ENCODE measurements around the gene SSR2. TPM values are rescaled to one million over a fixed set of nuclear protein-coding genes. Genes with fewer than 3 reads are reported as not detected.

The SSR2 gene
- total RNA-seq, 1 donor from 2014 or later: 77.6 TPM

GRCh38 chr1:156021954-156022353 is 1.2 kb upstream of the SSR2 start:
- TF ChIP-seq CTCF (IDR thresholded peaks at IDR 0.05; ENCODE audit: borderline replicate concordance): no peak
- H3K4me1 ChIP-seq: peaks cover 31% of the 10 kb centered on the region
- no peak overlapping the region for H3K27ac ChIP-seq (replicated peaks)
- H3K4me3 ChIP-seq: no peak overlapping the region
- no peak for DNase-seq
- peaks cover 27% of the 10 kb centered on the region for H3K36me3 ChIP-seq
- no peaks in the 10 kb centered on the region for H3K27me3 ChIP-seq (ENCODE audit: low read depth)
- H3K9me3 ChIP-seq (replicated peaks): no peaks in the 10 kb centered on the region
- intact Hi-C loops (cut with micrococcal nuclease): no loop called here

GRCh38 chr1:156021093-156021428 is 310 bp upstream of the SSR2 start:
- TF ChIP-seq CTCF (IDR thresholded peaks at IDR 0.05; ENCODE audit: borderline replicate concordance): no peak
- H3K27ac ChIP-seq (replicated peaks): peak overlapping the region; percentile 92

GRCh38 chr1:156019946-156020292 is 832 bp downstream of the SSR2 start:
- peaks cover 26% of the 10 kb centered on the region for H3K4me1 ChIP-seq
- peaks cover 47% of the 10 kb centered on the region for H3K36me3 ChIP-seq
- peak overlapping the region; percentile 87 for H3K4me3 ChIP-seq
- no peak for TF ChIP-seq CTCF (IDR thresholded peaks at IDR 0.05; ENCODE audit: borderline replicate concordance)
- H3K9me3 ChIP-seq (replicated peaks): no peaks in the 10 kb centered on the region
- no peak for DNase-seq
- H3K27ac ChIP-seq (replicated peaks): peak overlapping the region; percentile 92
- H3K27me3 ChIP-seq (ENCODE audit: low read depth): no peaks in the 10 kb centered on the region
- intact Hi-C loops (cut with micrococcal nuclease): no loop called here

More at GRCh38 chr1:156021093-156021428, 310 bp upstream of the SSR2 start:
- Histone ChIP-seq H3K27me3 (ENCODE audit: low read depth) (no peaks in the 10 kb centered on the region), H3K36me3 (peaks cover 36% of the 10 kb centered on the region), H3K4me3 (peak overlapping the region; percentile 87), H3K9me3 (replicated peaks) (no peaks in the 10 kb centered on the region), H3K4me1 (peaks cover 29% of the 10 kb centered on the region)
- intact Hi-C loops (cut with micrococcal nuclease): no loop called here
- DNase-seq: no peak

- TF ChIP-seq CTCF (IDR thresholded peaks at IDR 0.05; ENCODE audit: borderline replicate concordance): no peak
- intact Hi-C loops (cut with micrococcal nuclease): no loop called here
- Histone ChIP-seq H3K27me3 (ENCODE audit: low read depth) (no peaks in the 10 kb centered on the region), H3K4me1 (peaks cover 11% of the 10 kb centered on the region), H3K9me3 (replicated peaks) (no peaks in the 10 kb centered on the region), H3K36me3 (peaks cover 98% of the 10 kb centered on the region), H3K27ac (replicated peaks) (no peak overlapping the region), H3K4me3 (no peak overlapping the region)
- no peak for DNase-seq
Measured at GRCh38 chr1:156014829-156015228, 5.9 kb downstream of the SSR2 start.

- Histone ChIP-seq H3K36me3 (peaks cover 90% of the 10 kb centered on the region), H3K27ac (replicated peaks) (no peak overlapping the region), H3K9me3 (replicated peaks) (no peaks in the 10 kb centered on the region), H3K4me3 (no peak overlapping the region), H3K27me3 (ENCODE audit: low read depth) (no peaks in the 10 kb centered on the region), H3K4me1 (no peaks in the 10 kb centered on the region)
- TF ChIP-seq CTCF (IDR thresholded peaks at IDR 0.05; ENCODE audit: borderline replicate concordance): no peak
- no peak for DNase-seq
- intact Hi-C loops (cut with micrococcal nuclease): no loop called here
Measured at GRCh38 chr1:156012051-156012817, 8.5 kb downstream of the SSR2 start.

All from left ventricle myocardium inferior (tissue), 1 donor.